ENCODE results near the gene MAMDC2. TPM values are rescaled to one million over a fixed set of nuclear protein-coding genes. Genes with fewer than 3 reads are reported as not detected.

The MAMDC2 gene
- total RNA-seq, 4 donors from 2014 or later: 4.9 to 9.9 (median 8.7) TPM

GRCh38 chr9:70117835-70118319, 74.2 kb downstream of the MAMDC2 start:
- ATAC-seq: no peak
- in situ Hi-C loops (cut with MboI; ENCODE audit: low sequenced_read_pairs in 4 of 4): loop anchor here in 2 of 4 donors (10.0 to 25.0 kb wide), 2 partner anchors 119 to 153 kb away; no protein-coding TSS in a partner anchor

GRCh38 chr9:70119786-70120185, 76.1 kb downstream of the MAMDC2 start:
- TF ChIP-seq CTCF (IDR thresholded peaks at IDR 0.05 in 4 of 5, conservative IDR thresholded peaks at IDR 0.05 in 1 of 5): no peak
- no peak for TF ChIP-seq POLR2A (IDR thresholded peaks at IDR 0.05)
- Histone ChIP-seq H3K27ac (no peak overlapping the region), H3K36me3 (no peaks in the 10 kb centered on the region), H3K27me3 (no peaks in the 10 kb centered on the region), H3K4me3 (no peak overlapping the region), H3K9me3 (no peaks in the 10 kb centered on the region), H3K4me1 (peaks cover 9 to 17% of the 10 kb centered on the region in 2 donors)
- in situ Hi-C loops (cut with MboI; ENCODE audit: low sequenced_read_pairs in 4 of 4) (loop anchor here in 2 of 4 donors (10.0 to 25.0 kb wide), 2 partner anchors 118 to 155 kb away; no protein-coding TSS in a partner anchor), intact Hi-C loops (cut with DNase I; ENCODE audit: low total_unique reads) (no loop called here)
- ATAC-seq (no peak), DNase-seq (no peak)

More at GRCh38 chr9:70117835-70118319, 74.2 kb downstream of the MAMDC2 start:
- peaks cover 9 to 17% of the 10 kb centered on the region in 2 donors for H3K4me1 ChIP-seq
- intact Hi-C loops (cut with DNase I; ENCODE audit: low total_unique reads): no loop called here
- no peak overlapping the region for H3K27ac ChIP-seq
- H3K36me3 ChIP-seq: no peaks in the 10 kb centered on the region
- TF ChIP-seq POLR2A (IDR thresholded peaks at IDR 0.05) (no peak), CTCF (IDR thresholded peaks at IDR 0.05 in 4 of 5, conservative IDR thresholded peaks at IDR 0.05 in 1 of 5) (no peak)
- DNase-seq: no peak
- no peaks in the 10 kb centered on the region for H3K27me3 ChIP-seq
- no peaks in the 10 kb centered on the region for H3K9me3 ChIP-seq
- no peak overlapping the region for H3K4me3 ChIP-seq

GRCh38 chr9:70120834-70121510, 77.3 kb downstream of the MAMDC2 start:
- intact Hi-C loops (cut with DNase I; ENCODE audit: low total_unique reads) (no loop called here), in situ Hi-C loops (cut with MboI; ENCODE audit: low sequenced_read_pairs in 4 of 4) (loop anchor here in 1 of 4 donors (25.0 kb wide), 1 partner anchor 116 kb away; no protein-coding TSS in a partner anchor)
- TF ChIP-seq POLR2A (IDR thresholded peaks at IDR 0.05) (no peak), CTCF (IDR thresholded peaks at IDR 0.05 in 4 of 5, conservative IDR thresholded peaks at IDR 0.05 in 1 of 5) (peak in 2 of 5 experiments; percentile 17 to 33)
- no peaks in the 10 kb centered on the region for H3K9me3 ChIP-seq
- DNase-seq (peak; percentile 62 to 69), ATAC-seq (peak; percentile 61 to 72)
- no peaks in the 10 kb centered on the region for H3K36me3 ChIP-seq
- peaks cover 9 to 17% of the 10 kb centered on the region in 2 donors for H3K4me1 ChIP-seq
- H3K27me3 ChIP-seq: no peaks in the 10 kb centered on the region
- no peak overlapping the region for H3K4me3 ChIP-seq
- peak overlapping the region in 3 of 4 donors; percentile 14 to 73 (median 42) for H3K27ac ChIP-seq

GRCh38 chr9:70121818-70122436, 78.3 kb downstream of the MAMDC2 start:
- H3K4me3 ChIP-seq: no peak overlapping the region
- H3K36me3 ChIP-seq: no peaks in the 10 kb centered on the region
- no peaks in the 10 kb centered on the region for H3K9me3 ChIP-seq
- DNase-seq (peak in 1 of 2 donors; percentile 42), ATAC-seq (peak; percentile 59 to 78)
- no peaks in the 10 kb centered on the region for H3K27me3 ChIP-seq
- in situ Hi-C loops (cut with MboI; ENCODE audit: low sequenced_read_pairs in 4 of 4) (loop anchor here in 1 of 4 donors (25.0 kb wide), 1 partner anchor 115 kb away; no protein-coding TSS in a partner anchor), intact Hi-C loops (cut with DNase I; ENCODE audit: low total_unique reads) (no loop called here)
- H3K4me1 ChIP-seq: peaks cover 9 to 17% of the 10 kb centered on the region in 2 donors
- H3K27ac ChIP-seq: peak overlapping the region in 3 of 4 donors; percentile 14 to 73 (median 42)
- TF ChIP-seq POLR2A (IDR thresholded peaks at IDR 0.05): no peak
- TF ChIP-seq CTCF (IDR thresholded peaks at IDR 0.05 in 4 of 5, conservative IDR thresholded peaks at IDR 0.05 in 1 of 5): no peak

All from gastrocnemius medialis (tissue), 4 donors.